GM12864 (cell line): Measurements from ENCODE around the gene HCFC1.

Source experiments
- DNase-seq: peaks from one replicate; pipeline ENCODE4 v3.0.0-alpha.2; 2011; ENCODE audit warnings: low read depth
- H3K4me3 ChIP-seq: 2 replicates; pipeline ENCODE4 v1.5.1; 2011; ENCODE audit warnings: mild to moderate bottlenecking, low read depth, low read length, control low read depth
- TF ChIP-seq, protein P1 (sequence below): IDR thresholded peaks from 2 replicates; pipeline ENCODE4 v1.5.1; 2011; ENCODE audit warnings: low read depth, mild to moderate bottlenecking, moderate library complexity, low read length, control low read depth, inconsistent platforms; ENCODE audit errors: missing control alignments

HCFC1 gene

DNA sequence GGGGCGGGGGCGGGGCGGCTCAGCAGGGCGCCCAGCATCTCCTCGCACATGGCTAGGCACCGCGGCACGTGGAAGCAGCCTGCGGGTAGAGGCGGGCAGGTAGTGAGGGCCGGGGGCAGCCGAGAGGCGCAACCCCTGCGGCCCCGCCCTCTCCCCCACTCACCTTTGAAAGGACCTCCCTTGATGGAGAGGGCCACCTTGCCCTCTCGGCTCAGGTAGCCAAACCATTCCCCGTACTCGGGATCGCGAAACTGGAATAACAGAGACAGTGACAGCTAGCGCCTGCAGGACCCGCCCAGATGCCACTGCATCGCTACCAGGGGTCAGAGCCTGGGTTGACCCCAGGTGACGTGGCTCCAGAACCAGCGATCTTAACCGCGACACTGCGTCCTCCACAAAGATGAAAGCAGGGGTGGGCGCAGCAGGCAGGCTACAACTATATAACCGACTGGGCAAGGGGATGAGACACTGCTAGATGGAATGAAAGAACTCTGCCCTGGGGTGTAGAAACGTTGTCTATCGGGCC, 36.2 kb downstream of the HCFC1 start:
- peak overlapping the region; percentile 49 for H3K4me3 ChIP-seq
- DNase-seq: no peak
- TF ChIP-seq, protein P1, sequence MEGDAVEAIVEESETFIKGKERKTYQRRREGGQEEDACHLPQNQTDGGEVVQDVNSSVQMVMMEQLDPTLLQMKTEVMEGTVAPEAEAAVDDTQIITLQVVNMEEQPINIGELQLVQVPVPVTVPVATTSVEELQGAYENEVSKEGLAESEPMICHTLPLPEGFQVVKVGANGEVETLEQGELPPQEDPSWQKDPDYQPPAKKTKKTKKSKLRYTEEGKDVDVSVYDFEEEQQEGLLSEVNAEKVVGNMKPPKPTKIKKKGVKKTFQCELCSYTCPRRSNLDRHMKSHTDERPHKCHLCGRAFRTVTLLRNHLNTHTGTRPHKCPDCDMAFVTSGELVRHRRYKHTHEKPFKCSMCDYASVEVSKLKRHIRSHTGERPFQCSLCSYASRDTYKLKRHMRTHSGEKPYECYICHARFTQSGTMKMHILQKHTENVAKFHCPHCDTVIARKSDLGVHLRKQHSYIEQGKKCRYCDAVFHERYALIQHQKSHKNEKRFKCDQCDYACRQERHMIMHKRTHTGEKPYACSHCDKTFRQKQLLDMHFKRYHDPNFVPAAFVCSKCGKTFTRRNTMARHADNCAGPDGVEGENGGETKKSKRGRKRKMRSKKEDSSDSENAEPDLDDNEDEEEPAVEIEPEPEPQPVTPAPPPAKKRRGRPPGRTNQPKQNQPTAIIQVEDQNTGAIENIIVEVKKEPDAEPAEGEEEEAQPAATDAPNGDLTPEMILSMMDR: no peak

DNA sequence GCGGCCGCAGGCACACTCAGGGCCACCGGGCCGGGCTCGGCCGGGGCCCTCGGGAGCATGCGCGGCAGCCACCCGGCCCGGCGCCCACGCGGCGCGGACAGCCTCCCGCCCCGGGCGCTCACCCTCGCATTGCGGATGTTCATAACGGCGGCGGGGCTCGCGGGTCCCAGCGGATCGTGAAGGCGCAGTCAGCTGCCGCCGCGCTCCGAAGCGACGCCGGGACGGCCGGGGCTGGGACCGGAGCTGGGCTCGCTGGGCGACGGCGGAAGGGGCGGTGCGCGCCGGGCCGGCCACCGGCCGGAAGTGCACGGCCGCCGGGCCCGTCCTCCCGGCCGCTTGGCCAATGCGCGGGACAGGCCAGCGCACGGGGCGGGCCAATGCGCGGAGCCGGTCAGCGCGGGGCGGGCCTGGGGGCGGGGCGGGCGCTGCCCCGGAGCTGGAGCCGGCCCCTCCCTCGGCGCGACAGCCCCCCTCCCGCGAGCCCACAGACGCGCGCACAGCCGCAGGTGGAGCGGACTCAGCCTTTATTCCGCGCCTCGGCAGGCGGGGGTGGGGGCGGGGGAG, 36.8 kb downstream of the HCFC1 start, which contains the start of gene NAA10:
Gene NAA10, minus strand, starts transcription at position 276 of the 564 bp plus-strand sequence. Its CDS starts 133 bp downstream, at position 143.
- DNase-seq: no peak
- TF ChIP-seq, protein P1: no peak
- H3K4me3 ChIP-seq: peak within 1 kb of the TSS; percentile 80

DNA sequence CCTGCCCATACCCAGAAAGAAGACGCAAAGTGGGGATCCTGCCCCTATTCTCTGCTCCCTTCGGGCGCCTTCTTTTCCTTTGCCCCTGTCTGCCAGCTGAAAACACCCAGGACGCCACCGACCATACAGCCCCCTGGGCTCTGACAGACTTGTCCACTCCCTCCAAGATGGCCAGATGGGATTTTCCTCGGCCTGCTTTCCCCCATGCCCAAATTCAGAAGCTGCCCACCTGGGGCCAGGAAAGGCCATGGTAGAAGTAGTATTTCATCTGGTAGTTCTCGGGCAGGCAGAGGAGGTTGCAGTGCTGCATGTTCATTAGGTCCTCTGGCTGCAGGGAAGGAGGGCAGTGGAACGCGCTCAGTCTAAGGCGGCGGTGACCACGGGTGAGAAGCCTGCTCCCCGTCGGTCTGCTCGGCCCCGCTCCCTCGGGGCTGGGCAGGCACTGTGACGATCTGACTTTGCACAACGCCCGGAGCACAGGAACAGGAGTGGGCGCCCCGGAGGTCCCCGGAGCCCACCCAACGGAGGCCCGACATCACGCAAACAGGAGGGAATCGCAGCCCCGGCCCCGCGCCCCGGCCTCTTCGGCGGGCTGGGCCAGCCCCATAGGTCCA, 37.4 kb downstream of the HCFC1 start:
- peak overlapping the region; percentile 80 for H3K4me3 ChIP-seq
- TF ChIP-seq, protein P1: no peak
- DNase-seq: no peak

DNA sequence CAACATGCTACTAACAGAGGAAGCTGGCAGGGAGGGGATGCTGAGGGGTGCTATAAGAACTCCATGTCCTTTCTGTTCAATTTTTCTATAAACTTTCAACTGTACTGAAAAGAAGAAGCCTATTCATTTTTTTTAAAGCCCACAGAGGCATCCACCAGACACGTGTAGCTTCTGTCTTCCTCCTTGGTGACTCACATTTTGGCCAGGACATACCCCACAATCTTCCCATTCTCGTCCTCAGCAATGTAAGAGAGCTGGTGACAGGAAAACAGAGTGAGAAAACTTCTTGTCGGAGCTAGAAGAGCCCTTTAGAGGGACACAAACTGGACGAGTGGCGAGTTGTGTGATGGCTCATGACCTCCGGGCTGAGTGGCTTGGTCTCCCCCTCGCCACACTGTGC, 37.9 kb downstream of the HCFC1 start:
- TF ChIP-seq, protein P1: no peak
- H3K4me3 ChIP-seq: peak overlapping the region; percentile 80
- DNase-seq: no peak

DNA sequence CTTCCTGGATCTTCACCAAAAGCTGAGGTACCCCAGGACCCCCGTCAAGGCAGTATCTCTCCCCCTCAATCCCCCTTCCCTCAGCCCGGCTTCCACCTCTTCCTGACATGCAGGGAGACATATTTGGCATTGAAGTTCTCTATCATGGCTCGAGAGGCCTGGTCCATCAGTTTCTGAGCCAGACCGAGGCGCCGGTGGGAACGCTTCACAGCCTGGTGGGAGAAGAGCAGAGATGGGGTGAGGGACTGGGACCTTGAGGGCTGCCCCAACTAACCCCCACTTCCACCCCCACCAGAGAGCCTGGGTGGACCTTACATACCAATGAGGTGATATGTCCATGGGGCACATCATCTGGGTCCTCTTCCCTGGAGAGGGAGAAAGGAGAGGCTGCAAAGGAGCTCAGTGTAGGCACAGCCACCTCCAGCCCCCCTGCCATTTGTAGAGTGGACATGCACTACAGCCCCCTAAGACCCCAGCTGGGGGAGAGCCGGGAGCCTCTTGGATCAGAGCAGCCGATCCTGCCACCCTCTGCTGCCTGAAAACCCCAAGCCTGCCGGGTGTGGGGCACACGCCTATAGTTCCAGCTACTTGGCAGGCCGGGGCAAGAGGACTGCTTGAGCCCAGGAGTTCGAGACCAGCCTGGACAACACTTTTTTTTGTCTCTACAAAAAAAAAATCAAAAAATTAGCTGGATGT, 39.2 kb downstream of the HCFC1 start:
- TF ChIP-seq, protein P1: no peak
- no peak for DNase-seq
- no peak overlapping the region for H3K4me3 ChIP-seq

DNA sequence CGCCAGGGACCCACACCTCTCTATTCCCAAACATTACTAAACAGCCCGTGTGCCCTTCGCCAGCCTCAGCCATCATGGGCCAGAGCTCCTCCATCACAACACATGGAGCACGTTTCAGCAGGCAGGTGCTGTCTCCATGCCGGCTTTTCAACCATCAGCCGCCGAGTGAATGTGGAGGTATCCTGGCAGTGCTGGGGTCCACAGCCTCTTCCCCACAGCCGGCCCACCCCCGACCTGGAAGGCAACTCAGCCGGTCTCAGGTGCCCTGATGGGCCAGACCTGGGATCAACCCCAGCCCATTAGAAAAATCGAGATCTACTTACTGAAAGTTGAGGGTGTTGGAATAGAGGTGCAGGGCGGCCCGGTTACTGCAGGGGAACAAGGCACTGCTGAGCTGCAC, 39.9 kb downstream of the HCFC1 start:
- TF ChIP-seq, protein P1: no peak
- no peak for DNase-seq
- H3K4me3 ChIP-seq: no peak overlapping the region
